Measurements from ENCODE around the gene SDF4. TPM values are rescaled to one million over a fixed set of nuclear protein-coding genes. Genes with fewer than 3 reads are reported as not detected.

The SDF4 gene
- total and polyA plus RNA-seq, 2 experiments from 2014 or later: 45.0 to 62.6 TPM

DNA sequence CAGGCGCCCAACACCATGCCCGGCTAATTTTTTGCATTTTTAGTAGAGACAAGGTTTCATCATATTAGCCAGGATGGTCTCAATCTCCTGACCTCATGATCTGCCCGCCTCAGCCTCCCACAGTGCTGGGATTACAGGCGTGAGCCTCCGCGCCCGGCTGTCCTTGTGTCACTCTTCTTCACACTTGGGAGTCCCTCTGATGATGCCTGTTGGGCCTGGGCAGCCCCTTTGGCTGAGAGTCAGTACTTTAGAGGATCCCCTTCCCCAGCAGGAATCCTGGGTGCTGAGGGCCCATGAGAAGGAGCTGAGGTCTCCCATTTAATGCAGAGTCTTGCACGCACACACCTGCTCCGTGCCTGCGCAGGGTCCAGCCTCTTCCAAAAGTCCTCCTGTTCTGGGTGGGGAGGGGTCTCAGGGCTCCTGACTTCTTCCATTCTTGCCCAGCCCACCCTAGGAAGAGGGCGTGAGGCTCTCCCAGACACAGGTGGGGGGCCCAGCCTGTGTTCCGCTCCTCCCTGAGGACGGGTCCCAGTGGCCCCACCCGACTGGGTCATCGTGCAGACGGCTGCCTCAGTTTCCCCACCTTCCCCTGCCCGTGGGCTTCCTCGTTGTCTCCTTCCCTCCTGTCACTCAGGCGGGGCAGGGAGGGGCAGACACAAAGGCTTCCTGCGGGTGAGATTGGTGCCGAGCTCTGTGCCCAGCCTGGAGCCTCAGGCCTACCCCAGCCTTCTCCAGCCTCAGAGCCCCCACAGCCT is 54.2 kb downstream of the SDF4 start (continued):
- no peak for TF ChIP-seq ZNF462 (CRISPR knock-in tag; IDR thresholded peaks at IDR 0.05)
- TF ChIP-seq ZNF114 (CRISPR knock-in tag; IDR thresholded peaks at IDR 0.05): no peak

- no peaks in the 10 kb centered on the region for H3F3A ChIP-seq (replicated peaks; ENCODE audit: low read depth)
- H2AFZ ChIP-seq: 0 out of 2 replicates have a peak overlapping the region, but pooled peaks have one; percentile 38
- peaks cover 13% of the 10 kb centered on the region; the same call in 1 of the 2 replicates for H3K4me1 ChIP-seq (ENCODE audit: insufficient read depth)
- H3K4me2 ChIP-seq: peak overlapping the region; percentile 66; the same call in 1 of the 2 replicates
- H3K27me3 ChIP-seq (ENCODE audit: insufficient read depth): no peaks in the 10 kb centered on the region
- H3K79me2 ChIP-seq (replicated peaks; ENCODE audit: insufficient read depth): no peaks in the 10 kb centered on the region
- no peak for DNase-seq (ENCODE audit: low spot score)
- no peaks in the 10 kb centered on the region for H3K36me3 Mint-ChIP-seq (ENCODE audit: low read depth)
- H3K27ac Mint-ChIP-seq: peak overlapping the region; percentile 6; the same call in 1 of the 2 replicates
- no peaks in the 10 kb centered on the region for H4K20me1 ChIP-seq (replicated peaks; ENCODE audit: insufficient read depth)
- no peaks in the 10 kb centered on the region; the same call in 2 of the 3 replicates for H3K9me3 Mint-ChIP-seq
- peaks cover 22% of the 10 kb centered on the region for H3K4me1 Mint-ChIP-seq
- ATAC-seq: no peak
- no peaks in the 10 kb centered on the region for H3K9me2 ChIP-seq (ENCODE audit: insufficient read depth)
- H3K27ac ChIP-seq (ENCODE audit: low read depth): peak overlapping the region; percentile 69; the same call in 1 of the 2 replicates
- H3K4me3 ChIP-seq: no peak overlapping the region
- H3K36me3 ChIP-seq (ENCODE audit: insufficient read depth): no peaks in the 10 kb centered on the region
- H3K27me3 Mint-ChIP-seq (ENCODE audit: insufficient read depth, low read depth, poor library complexity): peaks cover 14% of the 10 kb centered on the region
- H3K4me3 Mint-ChIP-seq: peak overlapping the region; percentile 4; the same call in 1 of the 3 replicates
- no peak for TF ChIP-seq STAT1 (IDR thresholded peaks at IDR 0.05; ENCODE audit: unreplicated experiment)
- no peak for TF ChIP-seq ZNF331 (CRISPR knock-in tag; IDR thresholded peaks at IDR 0.05; ENCODE audit: low read depth)
- no peak for TF ChIP-seq NANOG (IDR thresholded peaks at IDR 0.05; ENCODE audit: borderline replicate concordance)
- TF ChIP-seq EZH2phosphoT487 (IDR thresholded peaks at IDR 0.05; ENCODE audit: unreplicated experiment): no peak
- TF ChIP-seq CREB1 (CRISPR knock-in tag; IDR thresholded peaks at IDR 0.05; ENCODE audit: low read depth): no peak
- TF ChIP-seq ZNF462 (CRISPR knock-in tag; IDR thresholded peaks at IDR 0.05): no peak
- TF ChIP-seq EZH2 (IDR thresholded peaks at IDR 0.05; ENCODE audit: low read depth, unreplicated experiment): no peak
These were observed 54.9 kb downstream of the SDF4 start for GRCh38 chr1:1176931-1177330.
